ENCODE measurements around the gene MAP3K2.

GRCh38 chr2:127283275-127283674 lies 104.5 kb downstream of the MAP3K2 start:
- TF ChIP-seq POLR2A (IDR thresholded peaks at IDR 0.05; ENCODE audit: low read depth, low read length) (no peak), ASH2L (IDR thresholded peaks at IDR 0.05; ENCODE audit: borderline replicate concordance, low read depth) (no peak)
